SK-N-SH (cell line): ENCODE measurements around the gene TMEM106C. TPM values are rescaled to one million over a fixed set of nuclear protein-coding genes. Genes with fewer than 3 reads are reported as not detected.

Experiments used
- CTCF ChIA-PET: fragments of 300-600, 350-600 bp; formaldehyde crosslinking; extraction: SDS; loops from one replicate; lab custom pipeline; 2021; lab: Yijun Ruan, JAX
- POLR2A ChIA-PET: fragments of 350-600 bp; sonication (Branson Sonifier 250); formaldehyde crosslinking; extraction: SDS; loops from one replicate; lab custom pipeline; 2020; ENCODE audit warnings: antibody characterized with exemption, inconsistent platforms; lab: Yijun Ruan, JAX
- DNase-seq: peaks from one replicate; pipeline ENCODE4 v3.0.0; 2012
- H2AFZ ChIP-seq: fragments of 200-600 bp; sonication (generic); 2 replicates; pipeline ENCODE4 v1.8.1; 2016; ENCODE audit warnings: antibody characterized with exemption, mild to moderate bottlenecking, low read depth
- H3F3A ChIP-seq: fragments of 200-600 bp; sonication (generic); replicated peaks from 2 replicates; pipeline ENCODE3; 2016; ENCODE audit warnings: antibody characterized with exemption, mild to moderate bottlenecking; ENCODE audit not compliant: insufficient read depth
- H3K27ac ChIP-seq, 2 experiments: fragments of 200-500 bp in 1 of 2; fragments of 200-600 bp in 1 of 2; sonication (Bioruptor generic) in 1 of 2; sonication (generic), shearing (Covaris generic) in 1 of 2; 2 replicates each; pipeline versions ENCODE4 v1.5.1 to v1.6.1; 2014 to 2016; ENCODE audit warnings: low read depth in 2 of 2, inconsistent platforms in 1 of 2, low read length in 1 of 2, mild to moderate bottlenecking in 1 of 2, mixed read lengths in 1 of 2
- H3K27me3 ChIP-seq: fragments of 200-600 bp; sonication (generic), shearing (Covaris generic); 2 replicates; pipeline ENCODE4 v1.6.1; 2016; ENCODE audit warnings: mixed run types; ENCODE audit not compliant: insufficient read depth
- H3K36me3 ChIP-seq, 2 experiments: fragments of 200-500 bp in 1 of 2; fragments of 200-600 bp in 1 of 2; sonication (Bioruptor generic) in 1 of 2; sonication (generic) in 1 of 2; replicated peaks in 1 of 2; 2 replicates each; pipeline versions ENCODE3 to v1.5.1; 2014 to 2016; ENCODE audit warnings: low read length in 1 of 2, mild to moderate bottlenecking in 1 of 2; ENCODE audit not compliant: insufficient read depth in 2 of 2, control insufficient read depth in 1 of 2
- H3K4me1 ChIP-seq, 2 experiments: fragments of 200-500 bp in 1 of 2; fragments of 200-600 bp in 1 of 2; sonication (Bioruptor generic) in 1 of 2; sonication (generic), shearing (Covaris generic) in 1 of 2; 2 replicates each; pipeline versions ENCODE4 v1.5.1 to v1.6.1; 2014 to 2016; ENCODE audit warnings: low read depth in 1 of 2, low read length in 1 of 2, mixed run types in 1 of 2; ENCODE audit not compliant: insufficient read depth in 2 of 2, control insufficient read depth in 1 of 2
- H3K4me2 ChIP-seq: fragments of 200-600 bp; sonication (generic), shearing (Covaris generic); 2 replicates; pipeline ENCODE4 v1.6.1; 2017; ENCODE audit warnings: mixed run types
- H3K4me3 ChIP-seq, 2 experiments: fragments of 200-500 bp in 1 of 2; fragments of 200-600 bp in 1 of 2; sonication (Bioruptor generic) in 1 of 2; sonication (generic), shearing (Covaris generic) in 1 of 2; 2 replicates each; pipeline versions ENCODE4 v1.5.1 to v1.8.1; 2014 to 2016; ENCODE audit warnings: low read depth in 2 of 2, inconsistent platforms in 1 of 2, low read length in 1 of 2, mild to moderate bottlenecking in 1 of 2, mixed read lengths in 1 of 2, moderate library complexity in 1 of 2
- H3K79me2 ChIP-seq: fragments of 200-600 bp; sonication (generic); 2 replicates; pipeline ENCODE4 v1.8.1; 2017; ENCODE audit warnings: mild to moderate bottlenecking; ENCODE audit not compliant: insufficient read depth
- H3K9ac ChIP-seq: fragments of 200-600 bp; sonication (generic); 2 replicates; pipeline ENCODE4 v1.6.1; 2017; ENCODE audit warnings: mixed run types
- H3K9me2 ChIP-seq: fragments of 200-600 bp; sonication (generic); 2 replicates; pipeline ENCODE4 v1.6.1; 2017; ENCODE audit warnings: mixed run types
- H3K9me3 ChIP-seq: fragments of 200-600 bp; sonication (generic); 2 replicates; pipeline ENCODE4 v1.6.1; 2017; ENCODE audit warnings: mixed run types, mild to moderate bottlenecking, moderate library complexity
- H4K20me1 ChIP-seq: fragments of 200-600 bp; sonication (generic); 2 replicates; pipeline ENCODE4 v1.6.1; 2017; ENCODE audit warnings: mild to moderate bottlenecking, mixed run types; ENCODE audit not compliant: insufficient read depth
- CHD2 ChIP-seq: fragments of 150-350 bp; IDR thresholded peaks from 2 replicates; pipeline ENCODE4 v1.6.1; 2018; ENCODE audit warnings: low read length; ENCODE audit not compliant: partially characterized antibody
- ELF1 ChIP-seq: IDR thresholded peaks from 2 replicates; pipeline ENCODE4 v1.4.0; 2012
- EP300 ChIP-seq, 2 experiments: IDR thresholded peaks; 2 replicates each; pipeline versions ENCODE4 v1.4.0 to v1.6.1; 2012; ENCODE audit warnings: borderline replicate concordance in 1 of 2, low read depth in 1 of 2, low read length in 1 of 2
- EZH2phosphoT487 ChIP-seq: fragments of 200-600 bp; sonication (generic); IDR thresholded peaks from 2 replicates; pipeline ENCODE4 v1.6.1; 2017; ENCODE audit warnings: low read depth, mixed run types, mild to moderate bottlenecking, antibody characterized with exemption, moderate library complexity, borderline replicate concordance
- FOXJ3 ChIP-seq: sonication (generic); formaldehyde crosslinking; IDR thresholded peaks from 2 replicates; pipeline ENCODE4 v1.5.1; 2020; ENCODE audit warnings: mild to moderate bottlenecking, missing genetic modification reagents
- FOXM1 ChIP-seq: IDR thresholded peaks from 2 replicates; pipeline ENCODE4 v1.4.0; 2012; ENCODE audit warnings: low read depth, mild to moderate bottlenecking
- GATA2 ChIP-seq: sonication (generic); formaldehyde crosslinking; IDR thresholded peaks from 2 replicates; pipeline ENCODE4 v1.5.0; 2020; ENCODE audit warnings: mild to moderate bottlenecking, missing genetic modification reagents
- JUND ChIP-seq: IDR thresholded peaks from 2 replicates; pipeline ENCODE4 v1.4.0; 2012
- MEF2A ChIP-seq: IDR thresholded peaks from 2 replicates; pipeline ENCODE4 v1.4.0; 2012; ENCODE audit warnings: low read depth, borderline replicate concordance
- POLR2AphosphoS5 ChIP-seq: IDR thresholded peaks from 2 replicates; pipeline ENCODE4 v1.6.1; 2012; ENCODE audit warnings: low read depth, low read length
- RFX5 ChIP-seq: IDR thresholded peaks from 2 replicates; pipeline ENCODE4 v1.6.1; 2012; ENCODE audit warnings: mild to moderate bottlenecking, improper control_type of control experiment, low read length
- RXRA ChIP-seq: IDR thresholded peaks from 2 replicates; pipeline ENCODE4 v1.4.0; 2012; ENCODE audit warnings: low read depth, mild to moderate bottlenecking, borderline replicate concordance
- SMC3 ChIP-seq: IDR thresholded peaks from 2 replicates; pipeline ENCODE4 v1.6.1; 2012; ENCODE audit warnings: low read depth, low read length, improper control_type of control experiment
- TCF12 ChIP-seq: IDR thresholded peaks from 2 replicates; pipeline ENCODE4 v1.4.0; 2012
- TEAD4 ChIP-seq: IDR thresholded peaks from 2 replicates; pipeline ENCODE4 v1.4.0; 2012; ENCODE audit warnings: mild to moderate bottlenecking, borderline replicate concordance; ENCODE audit not compliant: insufficient read depth
- YY1 ChIP-seq: IDR thresholded peaks from 2 replicates; pipeline ENCODE4 v1.4.0; 2012; ENCODE audit warnings: low read depth, mild to moderate bottlenecking
- ZBTB33 ChIP-seq: IDR thresholded peaks from 2 replicates; pipeline ENCODE4 v1.4.0; 2012; ENCODE audit warnings: low read depth, borderline replicate concordance
- WGBS: methylation state at CpG from one replicate; pipeline ENCODE4 v1.1.6; 2017; ENCODE audit warnings: low lambda C conversion rate; 5-methylcytosine and 5-hydroxymethylcytosine counted together
- polyA plus RNA-seq, 3 experiments: library from polyadenylated mRNA; depleted of rRNA; stranded (reverse); fragments of >200 nt; gene quantifications; 2 replicates each; pipeline ENCODE4 v1.2.3, GENCODE V29; 2012
- TF ChIP-seq, protein P1 (sequence below): IDR thresholded peaks from 2 replicates; pipeline ENCODE4 v1.6.1; 2012; ENCODE audit warnings: mild to moderate bottlenecking, low read depth, low read length, moderate library complexity
- TF ChIP-seq, protein P2 (sequence below): fragments of 150-350 bp; IDR thresholded peaks from 2 replicates; pipeline ENCODE4 v1.6.1; 2017; ENCODE audit warnings: antibody characterized with exemption, low read length, low read depth, borderline replicate concordance
- TF ChIP-seq, protein P3 (sequence below): IDR thresholded peaks from 2 replicates; pipeline ENCODE4 v1.4.0; 2012; ENCODE audit warnings: low read depth, borderline replicate concordance

The TMEM106C gene
- polyA plus RNA-seq, 1 of the 3 experiments (the other 2 are of a cell fraction) = 133 TPM

- no peak overlapping the region for H3K9ac ChIP-seq
- no peak overlapping the region for H3K4me2 ChIP-seq
- no peak overlapping the region for H3K27ac ChIP-seq
- H4K20me1 ChIP-seq = no peaks in the 10 kb centered on the region
- no peaks in the 10 kb centered on the region for H3K36me3 ChIP-seq
- no peak for DNase-seq
- no peaks in the 10 kb centered on the region for H3K9me3 ChIP-seq
- no peak overlapping the region for H2AFZ ChIP-seq
- WGBS = 66% methylated on average over 4 of the region's 5 CpGs
- no peaks in the 10 kb centered on the region; the same call in 1 of the 2 replicates for H3K27me3 ChIP-seq
- TF ChIP-seq, protein P1, sequence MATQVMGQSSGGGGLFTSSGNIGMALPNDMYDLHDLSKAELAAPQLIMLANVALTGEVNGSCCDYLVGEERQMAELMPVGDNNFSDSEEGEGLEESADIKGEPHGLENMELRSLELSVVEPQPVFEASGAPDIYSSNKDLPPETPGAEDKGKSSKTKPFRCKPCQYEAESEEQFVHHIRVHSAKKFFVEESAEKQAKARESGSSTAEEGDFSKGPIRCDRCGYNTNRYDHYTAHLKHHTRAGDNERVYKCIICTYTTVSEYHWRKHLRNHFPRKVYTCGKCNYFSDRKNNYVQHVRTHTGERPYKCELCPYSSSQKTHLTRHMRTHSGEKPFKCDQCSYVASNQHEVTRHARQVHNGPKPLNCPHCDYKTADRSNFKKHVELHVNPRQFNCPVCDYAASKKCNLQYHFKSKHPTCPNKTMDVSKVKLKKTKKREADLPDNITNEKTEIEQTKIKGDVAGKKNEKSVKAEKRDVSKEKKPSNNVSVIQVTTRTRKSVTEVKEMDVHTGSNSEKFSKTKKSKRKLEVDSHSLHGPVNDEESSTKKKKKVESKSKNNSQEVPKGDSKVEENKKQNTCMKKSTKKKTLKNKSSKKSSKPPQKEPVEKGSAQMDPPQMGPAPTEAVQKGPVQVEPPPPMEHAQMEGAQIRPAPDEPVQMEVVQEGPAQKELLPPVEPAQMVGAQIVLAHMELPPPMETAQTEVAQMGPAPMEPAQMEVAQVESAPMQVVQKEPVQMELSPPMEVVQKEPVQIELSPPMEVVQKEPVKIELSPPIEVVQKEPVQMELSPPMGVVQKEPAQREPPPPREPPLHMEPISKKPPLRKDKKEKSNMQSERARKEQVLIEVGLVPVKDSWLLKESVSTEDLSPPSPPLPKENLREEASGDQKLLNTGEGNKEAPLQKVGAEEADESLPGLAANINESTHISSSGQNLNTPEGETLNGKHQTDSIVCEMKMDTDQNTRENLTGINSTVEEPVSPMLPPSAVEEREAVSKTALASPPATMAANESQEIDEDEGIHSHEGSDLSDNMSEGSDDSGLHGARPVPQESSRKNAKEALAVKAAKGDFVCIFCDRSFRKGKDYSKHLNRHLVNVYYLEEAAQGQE = no peak
- no peak for TF ChIP-seq SMC3
- TF ChIP-seq JUND = no peak
- TF ChIP-seq, protein P2, sequence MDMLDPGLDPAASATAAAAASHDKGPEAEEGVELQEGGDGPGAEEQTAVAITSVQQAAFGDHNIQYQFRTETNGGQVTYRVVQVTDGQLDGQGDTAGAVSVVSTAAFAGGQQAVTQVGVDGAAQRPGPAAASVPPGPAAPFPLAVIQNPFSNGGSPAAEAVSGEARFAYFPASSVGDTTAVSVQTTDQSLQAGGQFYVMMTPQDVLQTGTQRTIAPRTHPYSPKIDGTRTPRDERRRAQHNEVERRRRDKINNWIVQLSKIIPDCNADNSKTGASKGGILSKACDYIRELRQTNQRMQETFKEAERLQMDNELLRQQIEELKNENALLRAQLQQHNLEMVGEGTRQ = no peak
- no peak for TF ChIP-seq POLR2AphosphoS5
- TF ChIP-seq, protein P3, sequence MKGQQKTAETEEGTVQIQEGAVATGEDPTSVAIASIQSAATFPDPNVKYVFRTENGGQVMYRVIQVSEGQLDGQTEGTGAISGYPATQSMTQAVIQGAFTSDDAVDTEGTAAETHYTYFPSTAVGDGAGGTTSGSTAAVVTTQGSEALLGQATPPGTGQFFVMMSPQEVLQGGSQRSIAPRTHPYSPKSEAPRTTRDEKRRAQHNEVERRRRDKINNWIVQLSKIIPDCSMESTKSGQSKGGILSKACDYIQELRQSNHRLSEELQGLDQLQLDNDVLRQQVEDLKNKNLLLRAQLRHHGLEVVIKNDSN = no peak
- TF ChIP-seq EZH2phosphoT487 = no peak
- TF ChIP-seq CHD2 = no peak
- no peak for TF ChIP-seq EP300 (IDR thresholded peaks at IDR 0.05; ENCODE audit: borderline replicate concordance in 1 of 2, low read depth in 1 of 2, low read length in 1 of 2)
- TF ChIP-seq FOXJ3 (CRISPR knock-in tag) = no peak
- no peak for TF ChIP-seq ELF1
- no peak for TF ChIP-seq RFX5
- no peak for TF ChIP-seq FOXM1
- TF ChIP-seq YY1 = no peak
- TF ChIP-seq TCF12 = no peak
- TF ChIP-seq ZBTB33 = no peak
- TF ChIP-seq MEF2A = no peak
- TF ChIP-seq RXRA = no peak
- no peak for TF ChIP-seq GATA2 (CRISPR knock-in tag)
- TF ChIP-seq TEAD4 = no peak
- H3K9me2 ChIP-seq = no peaks in the 10 kb centered on the region
- H3K4me3 ChIP-seq = no peak overlapping the region
- peaks cover 0 to 10% of the 10 kb centered on the region in 2 experiments; a peak in 1 of 4 replicates for H3K4me1 ChIP-seq
- ChIA-PET CTCF (interaction anchor here (1.0 to 1.5 kb wide), 3 partner anchors 13 to 640 kb away, joined by 3 to 6 read pairs (median 4); partner anchors contain the start of gene TMEM106C), POLR2A (no interaction called here)
- H3K79me2 ChIP-seq = no peaks in the 10 kb centered on the region
- no peaks in the 10 kb centered on the region for H3F3A ChIP-seq
These were observed 15.8 kb downstream of the TMEM106C start for GRCh38 chr12:47979166-47979565.
